WERI-Rb-1 (cell line): Measurements from ENCODE around the gene DOK7.

Experiments used
- DNase-seq: peaks from one replicate; pipeline ENCODE4 v3.0.0-alpha.2; 2020
- H3K27ac ChIP-seq: fragments of 250-450 bp; sonication (Bioruptor Pico); 2 replicates; pipeline ENCODE4 v1.5.1; 2020; ENCODE audit warnings: mild to moderate bottlenecking, moderate library complexity
- H3K27me3 ChIP-seq: fragments of 250-450 bp; sonication (Bioruptor Pico); 2 replicates; pipeline ENCODE4 v1.5.1; 2021; ENCODE audit warnings: mild to moderate bottlenecking, low read depth, moderate library complexity; ENCODE audit not compliant: insufficient read depth, severe bottlenecking
- H3K36me3 ChIP-seq: fragments of 250-450 bp; sonication (Bioruptor Pico); 2 replicates; pipeline ENCODE4 v1.5.1; 2020; ENCODE audit warnings: mild to moderate bottlenecking, moderate library complexity
- H3K4me3 ChIP-seq: 2 replicates; pipeline ENCODE4 v1.5.1; 2011; ENCODE audit warnings: low read depth, mild to moderate bottlenecking, control low read depth, low read length
- H3K9me3 ChIP-seq: fragments of 250-450 bp; sonication (Bioruptor Pico); 2 replicates; pipeline ENCODE4 v1.5.1; 2021; ENCODE audit warnings: mild to moderate bottlenecking, moderate library complexity; ENCODE audit not compliant: severe bottlenecking
- CTCF ChIP-seq: IDR thresholded peaks from 2 replicates; pipeline ENCODE4 v1.5.1; 2011; ENCODE audit warnings: low read depth, mild to moderate bottlenecking, control low read depth, inconsistent platforms, low read length

Gene DOK7

GRCh38 chr4:3501825-3502425 is 38.8 kb downstream of the DOK7 start:
- Histone ChIP-seq H3K4me3 (no peak overlapping the region), H3K9me3 (no peaks in the 10 kb centered on the region), H3K27ac (no peak overlapping the region), H3K27me3 (no peaks in the 10 kb centered on the region), H3K36me3 (peaks cover 34% of the 10 kb centered on the region)
- TF ChIP-seq CTCF, result no peak
- DNase-seq, result no peak

- DNase-seq, result no peak
- no peak overlapping the region for H3K4me3 ChIP-seq
- no peaks in the 10 kb centered on the region for H3K27me3 ChIP-seq
- no peak overlapping the region for H3K27ac ChIP-seq
- no peak for TF ChIP-seq CTCF
- H3K36me3 ChIP-seq, result peaks cover 45% of the 10 kb centered on the region
- no peaks in the 10 kb centered on the region for H3K9me3 ChIP-seq
Observed at GRCh38 chr4:3502941-3503936, 40.1 kb downstream of the DOK7 start.

GRCh38 chr4:3505231-3505630 is 42.1 kb downstream of the DOK7 start:
- no peak for DNase-seq
- peaks cover 58% of the 10 kb centered on the region for H3K36me3 ChIP-seq
- H3K9me3 ChIP-seq, result no peaks in the 10 kb centered on the region
- TF ChIP-seq CTCF, result no peak
- no peak overlapping the region for H3K4me3 ChIP-seq
- no peaks in the 10 kb centered on the region for H3K27me3 ChIP-seq
- no peak overlapping the region for H3K27ac ChIP-seq

- H3K4me3 ChIP-seq, result no peak overlapping the region
- H3K27me3 ChIP-seq, result no peaks in the 10 kb centered on the region
- no peaks in the 10 kb centered on the region for H3K9me3 ChIP-seq
- H3K27ac ChIP-seq, result no peak overlapping the region
- TF ChIP-seq CTCF, result no peak
- H3K36me3 ChIP-seq, result peaks cover 79% of the 10 kb centered on the region
- no peak for DNase-seq
Observed at GRCh38 chr4:3508542-3508941, 45.4 kb downstream of the DOK7 start.

- TF ChIP-seq CTCF, result no peak
- peaks cover 83% of the 10 kb centered on the region for H3K36me3 ChIP-seq
- no peaks in the 10 kb centered on the region for H3K27me3 ChIP-seq
- no peak overlapping the region for H3K4me3 ChIP-seq
- no peak for DNase-seq
- H3K9me3 ChIP-seq, result no peaks in the 10 kb centered on the region
- no peak overlapping the region for H3K27ac ChIP-seq
Observed at GRCh38 chr4:3510481-3510880, 47.4 kb downstream of the DOK7 start.
